HepG2 (cell line): Measurements from ENCODE around the gene GDF7. TPM values are rescaled to one million over a fixed set of nuclear protein-coding genes. Genes with fewer than 3 reads are reported as not detected.

Experiments
- DR1 ChIP-seq: sonication (generic); formaldehyde crosslinking; IDR thresholded peaks from 2 replicates; pipeline ENCODE4 v1.8.0; 2021; ENCODE audit warnings: mild to moderate bottlenecking, missing genetic modification reagents, inconsistent platforms
- FLYWCH1 ChIP-seq: sonication (generic); formaldehyde crosslinking; IDR thresholded peaks from 2 replicates; pipeline ENCODE4 v1.8.1; 2023; ENCODE audit warnings: mild to moderate bottlenecking, missing genetic modification reagents
- FOXA1 ChIP-seq, 2 experiments: fragments of 450-650 bp in 1 of 2; sonication (generic) in 1 of 2; formaldehyde crosslinking in 1 of 2; IDR thresholded peaks; 2 replicates each; pipeline versions ENCODE4 v1.4.0 to v1.6.1; 2016 to 2020; ENCODE audit warnings: missing genetic modification reagents in 1 of 2
- GABPB1 ChIP-seq: IDR thresholded peaks from 2 replicates; pipeline ENCODE4 v1.6.1; 2016; ENCODE audit warnings: mild to moderate bottlenecking, missing genetic modification reagents, moderate library complexity, missing compliant biosample characterization
- GMEB1 ChIP-seq: sonication (generic); formaldehyde crosslinking; IDR thresholded peaks from 2 replicates; pipeline ENCODE4 v1.5.1; 2020; ENCODE audit warnings: missing genetic modification reagents, mild to moderate bottlenecking, borderline replicate concordance
- HDAC2 ChIP-seq: sonication (generic); formaldehyde crosslinking; IDR thresholded peaks from 2 replicates; pipeline ENCODE4 v1.4.0; 2020; ENCODE audit warnings: missing genetic modification reagents
- HDAC6 ChIP-seq: fragments of 200-600 bp; sonication (generic); IDR thresholded peaks from 2 replicates; pipeline ENCODE4 v1.7.0; 2017; ENCODE audit warnings: mild to moderate bottlenecking, antibody characterized with exemption, low read length, low read depth
- HOXD1 ChIP-seq: sonication (generic); formaldehyde crosslinking; IDR thresholded peaks from 2 replicates; pipeline ENCODE4 v1.5.0; 2020; ENCODE audit warnings: missing genetic modification reagents
- KLF9 ChIP-seq: IDR thresholded peaks from 2 replicates; pipeline ENCODE4 v1.6.1; 2016; ENCODE audit warnings: low read depth
- MED1 ChIP-seq: sonication (generic); formaldehyde crosslinking; IDR thresholded peaks from 2 replicates; pipeline ENCODE4 v1.4.0; 2020; ENCODE audit warnings: missing genetic modification reagents
- MXD4 ChIP-seq: IDR thresholded peaks from 2 replicates; pipeline ENCODE4 v1.6.1; 2016; ENCODE audit warnings: mild to moderate bottlenecking, missing biosample characterization, missing genetic modification reagents
- RBM22 ChIP-seq: fragments of 200-400 bp; formaldehyde crosslinking; optimal IDR thresholded peaks from 2 replicates; pipeline ENCODE3; 2017; ENCODE audit warnings: mild to moderate bottlenecking, low read length, moderate library complexity
- SIX4 ChIP-seq: sonication (generic); formaldehyde crosslinking; IDR thresholded peaks from 2 replicates; pipeline ENCODE4 v1.4.0; 2020; ENCODE audit warnings: missing genetic modification reagents
- TAF1 ChIP-seq: sonication (generic); formaldehyde crosslinking; IDR thresholded peaks from 2 replicates; pipeline ENCODE4 v1.4.0; 2020; ENCODE audit warnings: missing genetic modification reagents
- ZNF180 ChIP-seq: sonication (generic); formaldehyde crosslinking; IDR thresholded peaks from 2 replicates; pipeline ENCODE4 v1.4.0; 2020; ENCODE audit warnings: low read depth, missing genetic modification reagents, borderline replicate concordance
- ZNF282 ChIP-seq: fragments of 450-650 bp; IDR thresholded peaks from 2 replicates; pipeline ENCODE4 v1.6.1; 2018; ENCODE audit not compliant: partially characterized antibody
- ZNF512 ChIP-seq: sonication (generic); formaldehyde crosslinking; IDR thresholded peaks from 2 replicates; pipeline ENCODE4 v1.4.0; 2020; ENCODE audit warnings: mild to moderate bottlenecking, missing genetic modification reagents
- ZNF788 ChIP-seq: sonication (generic); formaldehyde crosslinking; IDR thresholded peaks from 2 replicates; pipeline ENCODE4 v1.5.0; 2020; ENCODE audit warnings: mild to moderate bottlenecking, missing genetic modification reagents, borderline replicate concordance
- polyA plus RNA-seq, 8 experiments: library from polyadenylated mRNA; depleted of rRNA in 3 of 8; stranded (reverse) in 7 of 8; unstranded in 1 of 8; fragments of >200 nt; fragmentation: Illumina TruSeq in 4 of 8; extraction: Trizol in 4 of 8; gene quantifications; 2 replicates each; pipeline versions ENCODE4 v1.2.1 to v1.2.3, GENCODE V29; 2011 to 2016; ENCODE audit warnings: low read depth in 4 of 8, missing spikeins in 1 of 8, mixed read lengths in 1 of 8; ENCODE audit not compliant: insufficient read depth in 1 of 8
- total RNA-seq, 5 experiments: library from RNA; depleted of rRNA; stranded (reverse); fragments of >200 nt; fragmentation: Illumina TruSeq; extraction: Trizol; gene quantifications; 2 replicates each; pipeline ENCODE4 v1.2.3, GENCODE V29; 2016; ENCODE audit warnings: low read depth in 1 of 5
- TF ChIP-seq, protein P1 (sequence below): sonication (generic); formaldehyde crosslinking; conservative IDR thresholded peaks from 2 replicates; pipeline ENCODE4 v1.4.0; 2020; ENCODE audit warnings: missing genetic modification reagents
- TF ChIP-seq, protein P2 (sequence below): sonication (generic); formaldehyde crosslinking; IDR thresholded peaks from 2 replicates; pipeline ENCODE4 v1.4.0; 2020; ENCODE audit warnings: missing genetic modification reagents

Gene GDF7
- total and polyA plus RNA-seq, 2 of the 13 experiments (the other 11 are each of a cell fraction or from before 2014, with no cell fraction given) = 1.6 to 15.0 TPM

- no peak for TF ChIP-seq ZNF512 (CRISPR knock-in tag)
- TF ChIP-seq SIX4 = no peak
- no peak for TF ChIP-seq ZNF180 (CRISPR knock-in tag)
- no peak for TF ChIP-seq FOXA1 (IDR thresholded peaks at IDR 0.05)
- no peak for TF ChIP-seq FOXA1 (CRISPR knock-in tag; IDR thresholded peaks at IDR 0.05)
- no peak for TF ChIP-seq HDAC6
- TF ChIP-seq MED1 (CRISPR knock-in tag) = no peak
- no peak; the same call in 1 of the 2 replicates for TF ChIP-seq HDAC2
- TF ChIP-seq, protein P1, sequence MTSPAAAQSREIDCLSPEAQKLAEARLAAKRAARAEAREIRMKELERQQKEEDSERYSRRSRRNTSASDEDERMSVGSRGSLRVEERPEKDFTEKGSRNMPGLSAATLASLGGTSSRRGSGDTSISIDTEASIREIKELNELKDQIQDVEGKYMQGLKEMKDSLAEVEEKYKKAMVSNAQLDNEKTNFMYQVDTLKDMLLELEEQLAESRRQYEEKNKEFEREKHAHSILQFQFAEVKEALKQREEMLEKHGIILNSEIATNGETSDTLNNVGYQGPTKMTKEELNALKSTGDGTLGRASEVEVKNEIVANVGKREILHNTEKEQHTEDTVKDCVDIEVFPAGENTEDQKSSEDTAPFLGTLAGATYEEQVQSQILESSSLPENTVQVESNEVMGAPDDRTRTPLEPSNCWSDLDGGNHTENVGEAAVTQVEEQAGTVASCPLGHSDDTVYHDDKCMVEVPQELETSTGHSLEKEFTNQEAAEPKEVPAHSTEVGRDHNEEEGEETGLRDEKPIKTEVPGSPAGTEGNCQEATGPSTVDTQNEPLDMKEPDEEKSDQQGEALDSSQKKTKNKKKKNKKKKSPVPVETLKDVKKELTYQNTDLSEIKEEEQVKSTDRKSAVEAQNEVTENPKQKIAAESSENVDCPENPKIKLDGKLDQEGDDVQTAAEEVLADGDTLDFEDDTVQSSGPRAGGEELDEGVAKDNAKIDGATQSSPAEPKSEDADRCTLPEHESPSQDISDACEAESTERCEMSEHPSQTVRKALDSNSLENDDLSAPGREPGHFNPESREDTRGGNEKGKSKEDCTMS (CRISPR knock-in tag) = no peak
- no peak for TF ChIP-seq ZNF282
- TF ChIP-seq GABPB1 = peak; percentile 51; the same call in 1 of the 2 replicates
- TF ChIP-seq HOXD1 = no peak
- TF ChIP-seq DR1 (CRISPR knock-in tag) = no peak
- TF ChIP-seq FLYWCH1 (CRISPR knock-in tag) = no peak
- TF ChIP-seq MXD4 (CRISPR knock-in tag) = no peak
- TF ChIP-seq TAF1 (CRISPR knock-in tag) = peak; percentile 30; the same call in 1 of the 2 replicates
- TF ChIP-seq, protein P2, sequence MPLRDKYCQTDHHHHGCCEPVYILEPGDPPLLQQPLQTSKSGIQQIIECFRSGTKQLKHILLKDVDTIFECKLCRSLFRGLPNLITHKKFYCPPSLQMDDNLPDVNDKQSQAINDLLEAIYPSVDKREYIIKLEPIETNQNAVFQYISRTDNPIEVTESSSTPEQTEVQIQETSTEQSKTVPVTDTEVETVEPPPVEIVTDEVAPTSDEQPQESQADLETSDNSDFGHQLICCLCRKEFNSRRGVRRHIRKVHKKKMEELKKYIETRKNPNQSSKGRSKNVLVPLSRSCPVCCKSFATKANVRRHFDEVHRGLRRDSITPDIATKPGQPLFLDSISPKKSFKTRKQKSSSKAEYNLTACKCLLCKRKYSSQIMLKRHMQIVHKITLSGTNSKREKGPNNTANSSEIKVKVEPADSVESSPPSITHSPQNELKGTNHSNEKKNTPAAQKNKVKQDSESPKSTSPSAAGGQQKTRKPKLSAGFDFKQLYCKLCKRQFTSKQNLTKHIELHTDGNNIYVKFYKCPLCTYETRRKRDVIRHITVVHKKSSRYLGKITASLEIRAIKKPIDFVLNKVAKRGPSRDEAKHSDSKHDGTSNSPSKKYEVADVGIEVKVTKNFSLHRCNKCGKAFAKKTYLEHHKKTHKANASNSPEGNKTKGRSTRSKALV = no peak
- TF ChIP-seq KLF9 (CRISPR knock-in tag) = 0 out of 2 replicates have a peak, but pooled peaks have one; percentile 26
- no peak for TF ChIP-seq RBM22
- TF ChIP-seq GMEB1 (CRISPR knock-in tag) = peak; percentile 43; the same call in 1 of the 2 replicates
- TF ChIP-seq ZNF788 (CRISPR knock-in tag) = no peak
Measured at GRCh38 chr2:20667531-20668401, 822 bp downstream of the GDF7 start (continued).
